Colon (tissue), 2 donors: Measurements from ENCODE around the gene ZFR2.
A peak's percentile ranks its signal among the peaks of the same experiment; 100 is the strongest.
"Not testable (repeated sequence)": the region's sequence is repeated elsewhere in the genome, so short reads cannot be mapped to it uniquely, and the experiment has no call there.

Source experiments
- FAIRE-seq: peaks from 2 replicates; lab custom pipeline; 2012; peaks lifted over from hg19 to GRCh38; lab: Jason Lieb, UNC
- donor health status: control.
- donor health status: control.

ZFR2 gene

DNA sequence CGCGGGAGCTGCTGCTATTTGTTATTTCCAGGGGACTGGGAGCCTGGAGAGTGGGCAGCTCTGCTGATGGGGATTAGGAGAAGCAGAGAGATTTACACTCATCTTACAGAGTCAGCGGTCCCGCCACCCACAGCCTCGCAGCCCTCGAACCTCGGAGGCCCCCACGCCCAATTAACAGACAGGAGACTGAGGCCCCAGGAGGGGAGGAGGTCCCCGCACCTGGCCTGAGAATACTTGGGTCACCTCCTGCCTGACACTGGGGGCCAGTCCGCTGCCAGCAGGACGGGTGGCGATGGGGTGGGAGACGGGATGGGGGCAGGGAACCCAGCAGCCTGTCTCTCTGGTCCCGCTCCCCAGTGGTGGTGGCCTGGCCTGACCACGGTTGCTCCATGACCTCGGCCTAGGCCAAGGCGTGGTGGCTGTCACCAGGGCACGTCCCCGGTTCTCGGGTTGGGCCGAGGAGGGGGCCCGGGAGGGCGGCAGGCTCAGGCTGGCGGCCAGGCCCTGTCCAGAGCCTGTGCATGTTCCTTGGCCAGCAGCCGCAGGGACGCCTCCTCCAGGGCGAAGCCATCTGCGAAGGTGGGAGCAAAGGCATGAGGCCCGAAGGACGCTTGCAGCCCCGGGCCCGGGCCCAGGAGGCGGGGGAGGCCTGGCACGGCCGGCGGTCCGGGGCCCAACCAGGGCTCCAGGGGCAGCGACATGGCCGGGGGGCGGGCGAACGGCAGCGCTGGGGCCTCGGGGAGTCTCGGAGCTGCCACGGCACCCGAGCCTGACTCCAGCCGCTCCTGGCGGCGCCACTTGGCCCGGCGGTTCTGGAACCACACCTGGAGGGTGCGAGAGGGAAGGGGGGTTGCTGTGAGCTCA lies 98.5 kb downstream of the ZFR2 start:
- FAIRE-seq = no peak

DNA sequence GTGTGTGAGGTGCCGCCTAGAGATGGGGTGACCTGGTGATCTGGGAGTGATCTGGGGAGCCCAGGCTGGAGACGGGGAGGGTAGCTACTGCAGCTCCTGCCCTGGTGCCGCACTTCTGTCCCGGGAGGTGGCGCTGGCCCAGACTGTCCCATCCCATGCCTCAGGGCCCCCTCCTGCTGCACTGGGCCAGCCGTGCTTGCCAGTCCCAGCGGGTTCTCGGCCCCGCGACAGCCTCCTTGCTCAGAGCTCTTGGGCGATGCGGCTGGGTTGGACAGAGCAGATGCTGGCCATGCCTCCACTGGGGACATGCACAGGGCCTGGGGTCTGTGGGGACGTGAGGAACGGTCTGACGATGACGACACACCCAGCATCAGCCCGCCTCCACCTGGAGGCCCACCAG lies 99.3 kb downstream of the ZFR2 start:
- no peak for FAIRE-seq

DNA sequence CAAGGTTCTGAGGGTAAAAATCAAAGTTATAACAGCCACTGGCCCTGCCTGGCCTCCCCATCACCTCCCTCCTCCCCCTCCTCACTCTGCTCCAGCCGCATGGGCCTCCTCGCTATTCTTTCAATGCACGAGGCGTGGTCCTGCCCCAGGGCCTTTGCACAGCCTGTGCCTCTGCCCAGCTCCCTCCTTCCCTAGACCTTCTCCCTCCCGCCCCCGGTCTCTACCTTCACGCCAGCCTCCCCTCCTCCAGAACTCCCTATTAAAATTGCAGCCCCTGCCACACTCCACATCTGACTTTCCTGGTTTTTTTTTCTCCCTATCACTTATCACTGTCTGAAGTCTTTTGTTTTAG lies 100.1 kb downstream of the ZFR2 start:
- no peak for FAIRE-seq

DNA sequence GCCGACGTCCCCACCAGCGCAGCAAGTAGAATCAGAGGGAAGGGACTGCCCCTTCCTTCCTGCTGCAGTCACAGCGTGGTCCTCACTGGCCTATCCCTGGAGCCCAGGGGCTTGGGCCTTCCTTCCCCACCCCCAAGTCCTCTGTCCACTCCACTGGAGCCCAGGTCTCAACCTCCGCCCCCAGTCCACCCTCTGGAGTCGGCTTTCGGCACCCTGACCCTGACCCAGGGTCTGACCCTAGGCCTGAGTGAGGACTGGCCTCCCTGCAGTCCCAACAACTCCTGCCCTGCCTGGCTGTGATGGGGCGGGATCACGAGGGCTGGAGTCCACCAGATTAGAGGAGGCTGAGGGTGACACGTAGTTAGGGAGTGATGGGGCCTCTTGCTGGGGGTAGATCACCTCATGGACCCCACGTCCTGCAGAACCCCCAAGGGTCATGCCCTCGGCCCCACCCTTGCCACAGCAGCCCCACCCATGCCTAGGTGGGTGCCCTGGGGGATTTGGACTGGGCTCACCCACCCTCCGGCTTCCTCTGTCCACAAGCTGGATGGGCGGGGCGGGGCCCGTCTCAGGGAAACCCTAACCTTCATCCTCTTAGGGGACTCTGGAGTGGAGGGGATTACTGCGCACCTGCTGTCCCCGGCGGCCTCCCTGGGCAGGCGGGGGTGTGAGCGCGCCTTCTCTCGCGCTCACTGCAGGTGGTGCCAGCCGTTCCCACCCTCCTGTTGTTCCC lies 100.7 kb downstream of the ZFR2 start:
- no peak for FAIRE-seq

DNA sequence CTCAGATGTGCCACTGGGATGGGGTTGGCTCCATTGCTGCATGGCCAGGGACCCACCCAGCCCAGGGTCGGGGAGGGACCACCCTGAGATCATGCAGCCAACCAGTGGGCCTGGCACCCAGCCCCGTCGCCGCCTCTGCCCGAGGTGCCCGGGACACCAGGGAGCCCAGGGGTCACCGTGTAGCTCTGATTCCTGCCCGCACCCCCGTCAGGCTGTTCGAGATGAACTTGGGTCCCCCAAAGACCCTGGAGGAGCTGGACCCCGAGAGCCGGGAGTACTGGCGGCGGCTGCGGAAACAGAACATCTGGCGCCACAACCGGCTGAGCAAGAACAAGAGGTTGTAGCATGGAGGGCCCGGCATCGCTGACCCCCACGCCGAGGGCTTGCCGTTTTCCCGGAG lies 101.8 kb downstream of the ZFR2 start:
- no peak for FAIRE-seq

DNA sequence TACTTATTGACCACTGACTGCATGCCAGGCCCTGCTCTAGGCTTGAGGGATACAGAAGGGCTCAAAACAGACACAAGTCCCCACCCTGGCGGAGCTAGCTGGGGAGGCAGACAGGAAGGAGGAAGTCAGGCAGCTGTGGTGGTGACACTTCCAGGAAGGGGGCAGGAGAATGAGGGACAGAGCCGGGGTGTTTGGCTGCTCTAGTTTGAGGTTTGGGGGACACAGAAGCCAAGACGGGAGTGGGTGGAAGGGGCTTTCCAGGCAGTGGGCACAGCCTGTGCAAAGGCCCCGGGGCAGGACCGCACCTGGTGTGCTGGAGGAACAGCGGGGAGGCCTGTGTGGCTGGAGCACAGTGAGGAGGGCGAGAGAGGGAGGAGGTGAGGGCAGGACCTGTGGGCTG lies 102.3 kb downstream of the ZFR2 start:
- no peak for FAIRE-seq

DNA sequence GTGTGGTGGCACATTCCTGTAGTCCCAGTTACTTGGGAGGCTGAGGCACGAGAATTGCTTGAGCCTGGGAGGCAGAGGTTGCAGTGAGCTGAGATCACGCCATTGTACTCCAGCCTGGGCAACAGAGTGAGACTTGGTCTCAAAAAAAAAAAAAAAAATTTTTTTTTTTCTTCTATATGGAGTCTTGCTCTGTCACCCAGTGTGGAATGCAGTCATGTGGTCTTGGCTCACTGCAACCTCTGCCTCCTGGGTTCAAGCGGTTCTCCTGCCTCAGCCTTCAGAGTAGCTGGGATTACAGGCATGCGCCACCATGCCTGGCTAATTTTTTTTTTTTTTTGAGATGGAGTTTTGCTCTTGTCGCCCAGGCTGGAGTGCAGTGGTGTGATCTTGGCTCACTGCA lies 103.1 kb downstream of the ZFR2 start:
- FAIRE-seq = not testable (repeated sequence)

DNA sequence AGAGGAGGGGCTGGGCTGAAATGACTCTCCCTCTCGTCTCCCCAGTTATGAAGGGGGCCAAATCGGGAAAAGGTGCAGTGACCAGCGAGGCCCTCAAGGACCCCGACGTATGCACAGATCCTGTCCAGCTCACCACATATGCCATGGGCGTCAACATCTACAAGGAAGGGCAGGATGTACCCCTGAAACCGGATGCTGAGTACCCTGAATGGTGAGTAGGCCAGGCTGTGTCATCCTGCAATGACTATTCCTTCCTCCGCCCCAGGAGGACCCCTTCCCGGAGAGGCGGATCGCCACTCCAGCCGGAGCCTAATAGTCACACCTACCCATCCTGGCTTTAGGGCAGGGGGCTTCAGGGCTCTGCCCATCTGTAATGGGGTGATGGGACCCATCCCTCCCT lies 103.7 kb downstream of the ZFR2 start:
- no peak for FAIRE-seq

DNA sequence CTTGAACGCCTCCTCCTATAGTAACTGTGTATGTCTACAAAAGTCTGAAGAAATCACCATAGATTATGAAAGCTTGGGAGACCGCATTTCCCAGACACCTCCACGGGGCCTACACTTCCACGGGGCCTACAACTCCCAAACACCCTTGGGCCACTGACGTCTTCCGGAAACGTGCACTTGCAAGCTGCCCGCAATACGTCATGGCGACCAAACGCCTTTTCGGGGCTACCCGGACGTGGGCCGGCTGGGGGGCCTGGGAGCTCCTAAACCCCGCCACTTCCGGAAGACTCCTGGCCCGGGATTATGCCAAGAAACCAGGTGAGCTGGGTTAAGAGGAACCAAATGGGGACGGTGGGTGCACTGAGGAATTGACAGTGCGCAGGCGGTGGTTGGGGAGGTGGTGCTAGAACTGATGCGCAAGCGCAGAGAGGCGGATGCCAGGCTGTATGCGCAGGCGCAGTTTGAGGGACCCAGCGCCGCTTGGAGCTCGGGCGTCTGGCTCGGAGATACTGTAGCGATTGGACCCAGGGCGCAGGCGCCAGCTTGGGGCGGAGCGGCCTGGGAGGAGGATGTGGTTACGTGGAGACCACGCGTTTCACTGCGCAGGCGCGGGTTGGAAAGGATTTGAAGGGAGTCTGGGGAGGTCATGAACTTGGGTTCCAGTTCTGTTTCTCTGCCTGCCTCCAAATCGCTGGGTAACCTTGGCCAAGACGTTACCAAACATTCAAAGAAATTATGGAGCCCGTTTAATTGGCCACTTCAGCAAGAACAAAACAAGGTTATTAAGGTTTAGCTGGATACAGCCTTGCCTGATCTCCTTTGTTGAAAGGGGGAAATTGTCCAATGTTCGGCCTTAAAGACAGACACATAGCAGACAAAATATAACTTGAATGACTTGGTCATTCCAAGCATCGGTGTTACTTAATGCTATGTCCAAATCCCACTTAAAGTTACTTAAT lies 106.1 kb downstream of the ZFR2 start, which contains the start of gene MRPL54:
TSS of gene MRPL54 (plus strand) at position 182 of the 959 bp plus-strand sequence. CDS start at position 201, 19 bp downstream.
- no peak for FAIRE-seq

DNA sequence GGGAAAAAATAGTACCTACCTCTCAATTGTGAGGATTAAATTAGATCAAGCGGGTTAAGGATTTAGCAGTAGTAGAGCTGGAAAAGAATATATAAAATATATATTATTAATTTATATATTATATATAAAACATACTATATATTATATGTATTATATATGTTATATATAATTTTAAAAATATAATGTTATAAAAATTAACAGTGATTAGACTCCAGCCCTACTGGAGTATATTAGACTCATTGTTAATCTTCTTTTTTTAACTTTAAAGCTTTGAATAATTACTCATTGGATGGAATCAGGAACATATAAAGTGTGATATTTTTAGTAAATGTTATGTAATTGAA lies 106.7 kb downstream of the ZFR2 start:
- FAIRE-seq = peak; percentile 68

DNA sequence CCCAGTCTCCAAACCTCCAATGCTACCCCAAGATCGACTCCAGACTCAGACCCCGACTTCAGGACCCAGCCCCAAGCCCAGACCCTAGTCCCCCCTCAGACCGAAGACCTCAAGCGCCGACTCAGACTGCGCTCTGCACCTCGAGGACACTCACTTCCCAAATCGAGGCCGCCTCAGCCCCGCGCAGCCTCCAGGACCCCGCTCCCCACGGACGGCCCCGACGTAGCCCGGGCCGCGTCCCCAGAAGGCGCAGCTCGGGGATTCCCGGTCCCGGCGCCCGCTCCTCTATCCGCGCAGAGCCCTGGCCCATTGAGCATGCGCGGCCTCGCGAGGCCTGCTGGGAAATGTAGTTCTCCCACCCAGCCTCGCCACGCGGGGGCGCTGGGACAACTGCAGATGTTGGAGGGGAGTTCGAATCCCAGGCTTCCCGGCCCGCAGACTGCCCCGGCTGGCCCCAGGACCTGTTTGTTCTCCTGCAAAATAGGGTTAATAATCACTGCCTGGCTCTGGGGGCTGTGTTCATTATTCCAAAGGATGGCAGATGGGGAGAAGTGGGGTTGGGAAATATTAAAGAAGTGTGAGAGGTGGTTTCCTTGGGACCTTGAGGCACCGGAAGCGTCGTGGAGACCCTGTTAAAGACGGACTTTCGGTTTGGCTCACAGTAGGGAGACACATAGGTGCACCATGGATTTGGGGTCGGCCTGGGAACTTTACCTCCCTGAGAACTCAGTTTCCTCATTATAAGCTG lies 107.3 kb downstream of the ZFR2 start, which contains the start of gene APBA3:
TSS of gene APBA3 (minus strand) at position 311 of the 748 bp plus-strand sequence. CDS start 1,428 bp downstream, outside the sequence.
- no peak for FAIRE-seq

DNA sequence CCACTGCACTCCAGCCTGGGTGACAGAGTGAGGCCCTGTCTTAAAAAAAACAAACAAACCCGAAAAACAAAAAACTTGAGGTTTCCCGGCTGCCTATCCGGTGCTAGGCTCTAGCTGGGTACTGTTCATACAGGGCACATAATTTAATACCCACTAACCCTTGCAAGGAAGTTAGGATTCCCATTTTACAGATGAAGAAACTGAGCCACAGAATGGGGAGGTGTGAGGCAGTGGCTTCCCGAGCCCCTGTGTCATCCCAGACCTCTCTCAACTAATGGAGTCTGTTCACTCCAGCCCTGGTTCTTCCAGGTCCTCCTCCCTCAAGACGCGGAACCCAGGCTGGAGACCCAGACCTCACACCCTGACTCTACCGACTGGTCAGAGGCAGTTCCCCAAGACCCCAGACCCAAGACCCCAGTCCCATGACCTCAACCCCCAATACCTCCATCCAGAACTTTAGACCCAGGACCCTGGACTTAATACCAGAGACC lies 107.9 kb downstream of the ZFR2 start:
- no peak for FAIRE-seq

DNA sequence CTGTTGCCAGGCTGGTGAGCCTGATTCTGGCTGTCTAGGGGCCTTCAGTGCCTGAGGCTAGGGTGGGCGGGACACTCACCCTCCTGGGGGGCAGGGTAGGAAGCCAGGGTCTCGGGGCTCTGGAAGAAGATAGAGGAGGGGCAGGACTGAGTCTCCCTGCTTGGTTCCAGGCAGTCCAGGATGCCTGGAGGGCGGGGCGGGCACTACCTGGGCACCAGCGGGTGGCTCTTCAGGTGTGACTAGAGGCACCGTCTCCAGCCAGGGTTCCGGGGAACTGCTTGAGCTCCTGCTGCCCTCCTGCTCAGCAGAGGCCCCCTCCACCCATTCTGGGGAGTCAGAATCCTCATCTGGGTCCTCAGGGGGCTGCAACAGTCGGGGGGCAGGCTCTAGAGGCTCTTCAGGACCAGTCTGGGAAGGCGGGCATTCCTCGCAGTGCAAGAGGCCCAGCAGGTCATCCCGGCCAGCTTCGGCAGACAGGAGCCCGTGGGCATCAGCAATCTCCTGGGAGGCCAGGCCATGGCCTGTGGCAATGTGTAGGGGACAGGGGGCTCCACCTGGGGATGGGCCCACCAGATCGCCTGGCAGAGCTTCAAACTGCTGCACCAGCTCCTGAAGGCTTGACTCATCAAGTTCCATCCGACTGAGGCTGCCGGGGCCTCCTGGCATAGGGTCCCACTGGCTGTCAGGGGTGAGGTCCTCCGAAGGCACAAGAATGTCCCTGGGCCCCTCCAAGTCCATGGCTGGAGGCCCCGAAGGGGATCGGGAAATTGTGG lies 109.2 kb downstream of the ZFR2 start:
- FAIRE-seq = no peak

DNA sequence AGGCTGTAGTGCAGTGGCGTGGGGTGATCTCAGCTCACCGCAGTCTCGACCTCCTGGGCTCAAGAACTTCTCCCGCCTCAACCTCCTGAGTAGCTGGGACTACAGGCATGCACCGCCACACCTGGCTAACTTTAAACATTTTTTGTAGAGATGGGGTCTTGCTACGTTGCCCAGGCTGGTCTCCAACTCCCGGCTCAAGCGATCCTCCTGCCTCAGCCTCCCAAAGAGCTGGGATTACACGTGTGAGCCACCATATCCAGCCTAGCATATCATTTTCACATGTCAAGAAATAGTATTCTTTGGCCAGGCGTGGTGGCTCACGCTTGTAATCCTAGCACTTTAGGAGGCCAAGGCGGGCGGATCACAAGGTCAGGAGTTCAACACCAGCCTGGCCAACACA lies 110.5 kb downstream of the ZFR2 start:
- FAIRE-seq = not testable (repeated sequence)

DNA sequence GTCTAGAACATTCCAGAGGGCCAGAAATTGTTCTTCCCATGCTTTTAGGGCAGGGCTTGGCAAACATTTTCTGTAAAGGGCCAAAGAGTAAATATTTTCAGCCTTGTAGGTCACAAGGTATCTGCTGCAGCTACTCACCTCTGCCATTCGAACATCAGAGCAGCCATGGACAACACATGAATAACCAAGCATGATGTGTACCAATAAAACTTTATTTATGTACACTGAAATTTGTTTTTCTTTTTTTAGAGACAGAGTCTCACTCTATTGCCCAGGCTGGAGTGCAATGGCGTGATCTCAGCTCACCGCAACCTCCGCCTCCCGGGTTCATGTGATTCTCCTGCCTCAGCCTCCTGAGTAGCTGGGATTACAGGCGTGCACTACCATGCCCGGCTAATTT lies 111.1 kb downstream of the ZFR2 start:
- FAIRE-seq = not testable (repeated sequence)
